ENCODE measurements around the gene TMIGD3.
A peak's percentile ranks its signal among the peaks of the same experiment; 100 is the strongest.

Gene TMIGD3

GRCh38 chr1:111507411-111508201 is 4.2 kb upstream of the TMIGD3 start:
- DNase-seq = peak; percentile 97

GRCh38 chr1:111506561-111506960 is 3.1 kb upstream of the TMIGD3 start:
- DNase-seq = no peak

DNA sequence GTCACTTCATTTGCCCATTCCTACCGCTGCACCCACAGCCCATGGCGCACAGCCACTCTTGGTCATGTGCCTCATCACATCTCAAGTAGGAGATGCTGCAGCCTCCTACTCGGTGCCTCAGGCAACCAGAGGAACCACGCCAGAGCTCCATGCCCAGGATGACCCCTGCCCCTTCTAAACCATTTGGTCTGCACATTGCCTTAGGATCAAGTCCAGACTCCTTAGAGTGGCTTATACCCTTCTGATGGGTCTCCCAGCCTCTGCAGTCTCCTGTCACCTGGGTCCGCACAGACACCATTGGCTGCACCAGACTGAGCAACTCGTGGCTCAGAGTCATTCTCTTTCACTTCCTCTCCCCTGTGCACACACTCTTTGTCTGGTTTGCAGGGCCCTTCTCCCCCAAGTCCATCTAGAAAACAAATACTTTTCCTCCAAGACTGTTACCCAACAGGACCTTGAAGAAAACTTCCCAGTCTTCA is 2.2 kb upstream of the TMIGD3 start:
- peak; percentile 84 to 91 for DNase-seq

GRCh38 chr1:111504097-111504496 is 664 bp upstream of the TMIGD3 start:
- DNase-seq = no peak

DNA sequence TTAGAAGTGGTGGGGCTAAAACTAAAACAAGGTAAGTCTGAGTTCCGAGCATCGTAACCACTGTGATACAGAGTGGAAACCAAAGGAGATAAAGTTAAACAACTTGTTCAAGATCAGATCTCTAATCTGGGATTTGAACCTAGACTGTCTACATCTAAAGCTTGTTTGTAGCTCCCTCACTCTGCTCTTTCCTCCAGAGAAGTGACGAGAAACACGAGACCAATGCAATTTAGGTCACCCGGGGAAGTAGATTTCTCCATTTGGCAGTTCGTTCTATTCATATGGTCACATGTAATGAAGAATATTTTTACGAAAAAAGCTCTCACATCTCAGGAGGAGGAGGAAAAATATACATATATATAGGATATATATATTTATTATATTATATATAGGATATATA is 1.8 kb downstream of the TMIGD3 start:
- no peak for DNase-seq

DNA sequence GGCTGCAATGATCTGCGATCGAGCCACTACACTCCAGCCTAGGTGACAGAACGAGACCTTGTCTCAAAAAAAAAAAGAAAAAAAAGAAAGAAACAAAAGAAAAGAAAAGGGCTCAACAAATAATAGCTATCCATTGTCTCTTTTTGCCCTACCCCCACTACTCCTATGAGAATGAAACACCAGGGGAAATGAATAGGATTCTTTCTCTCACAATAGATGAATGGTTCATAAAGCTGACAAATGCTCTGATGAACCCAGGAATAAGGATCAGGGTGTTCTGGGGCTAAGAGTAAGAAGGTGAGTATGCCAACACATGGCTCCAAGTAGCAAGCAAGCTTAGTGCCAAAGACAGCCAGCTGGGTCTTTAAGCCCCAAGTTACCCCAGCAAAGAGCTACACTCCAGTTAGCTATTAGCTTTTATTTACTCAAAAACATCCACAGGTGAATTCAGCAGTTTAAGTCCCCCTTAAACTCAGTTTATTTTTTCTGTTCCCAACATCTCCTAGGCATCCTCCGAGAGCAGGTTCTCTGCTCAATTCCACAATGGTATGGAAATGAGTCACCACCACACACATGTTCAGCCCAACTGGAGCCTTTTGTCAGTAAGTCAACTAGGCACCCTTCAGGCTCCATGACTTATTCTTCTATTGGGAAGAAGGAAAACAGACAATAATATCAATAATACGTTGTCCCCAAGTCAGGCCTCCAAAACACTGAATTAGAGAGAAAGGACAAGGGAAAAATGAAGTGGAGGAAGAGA is 4.2 kb downstream of the TMIGD3 start:
- no peak for DNase-seq

GRCh38 chr1:111497592-111497991 is 5.8 kb downstream of the TMIGD3 start:
- DNase-seq = no peak

DNA sequence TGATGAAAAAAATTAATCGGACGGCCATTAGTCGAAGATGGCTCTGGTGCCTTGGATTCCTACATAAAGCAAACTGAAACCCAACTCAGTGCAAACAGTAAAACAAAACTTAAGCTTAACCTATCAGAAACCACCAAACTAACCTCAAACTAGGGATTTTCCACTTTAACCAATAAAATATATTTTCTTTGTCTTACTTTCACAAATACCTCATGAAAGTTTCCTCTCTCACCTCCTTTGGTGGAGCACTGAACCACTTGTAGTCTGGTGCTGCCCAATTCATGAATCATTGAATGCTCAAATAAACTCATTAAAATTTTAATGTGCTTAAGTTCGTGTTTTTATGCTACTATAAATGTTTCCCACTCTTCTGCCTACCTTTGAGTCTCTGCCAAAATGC is 7.0 kb downstream of the TMIGD3 start:
- DNase-seq = no peak

DNA sequence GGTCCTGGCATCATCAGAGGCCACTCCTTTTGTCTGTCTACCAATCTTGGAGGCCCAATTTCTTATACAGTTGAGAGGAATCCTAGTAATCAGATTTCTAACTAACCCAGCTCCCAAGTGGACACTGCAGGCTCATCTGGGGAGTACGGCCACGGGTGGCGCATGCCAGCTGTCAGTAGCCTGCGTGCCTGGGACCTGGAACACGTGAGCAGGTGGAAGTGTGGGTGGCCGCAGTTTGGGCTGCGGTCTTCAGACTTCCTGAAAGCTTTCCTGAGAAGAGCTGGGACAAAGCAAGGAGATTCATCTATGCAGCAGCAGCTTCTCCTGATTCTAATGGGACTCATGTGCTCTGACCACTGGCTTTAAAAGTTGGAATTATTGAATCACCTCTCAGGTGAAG is 12.4 kb downstream of the TMIGD3 start:
- no peak for DNase-seq

- DNase-seq = no peak
Measured at GRCh38 chr1:111490220-111490619, 13.2 kb downstream of the TMIGD3 start.

GRCh38 chr1:111489604-111490003 is 13.8 kb downstream of the TMIGD3 start:
- DNase-seq = peak; percentile 66 to 73

GRCh38 chr1:111488669-111489068 is 14.8 kb downstream of the TMIGD3 start:
- no peak for DNase-seq

DNA sequence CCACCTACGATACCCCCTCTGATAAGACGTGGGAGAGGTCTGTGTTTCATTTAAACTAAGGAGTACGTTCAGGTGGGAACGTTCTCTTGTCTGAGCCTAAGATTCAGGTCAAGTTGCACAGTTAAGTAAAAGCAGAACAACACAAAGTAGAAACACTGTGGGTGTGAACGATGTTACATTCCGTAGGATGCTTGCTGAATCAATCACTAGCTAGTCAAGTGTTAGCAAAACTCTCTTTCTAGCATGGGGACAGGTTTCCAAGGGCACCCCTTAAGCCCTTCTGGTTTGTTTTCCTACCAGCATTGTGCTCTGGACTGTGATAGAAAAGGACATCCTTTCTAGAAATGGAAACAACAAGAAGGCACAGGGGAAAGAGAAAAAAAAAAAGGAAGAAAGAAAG is 16.3 kb downstream of the TMIGD3 start:
- peak; percentile 60 to 71 for DNase-seq

DNA sequence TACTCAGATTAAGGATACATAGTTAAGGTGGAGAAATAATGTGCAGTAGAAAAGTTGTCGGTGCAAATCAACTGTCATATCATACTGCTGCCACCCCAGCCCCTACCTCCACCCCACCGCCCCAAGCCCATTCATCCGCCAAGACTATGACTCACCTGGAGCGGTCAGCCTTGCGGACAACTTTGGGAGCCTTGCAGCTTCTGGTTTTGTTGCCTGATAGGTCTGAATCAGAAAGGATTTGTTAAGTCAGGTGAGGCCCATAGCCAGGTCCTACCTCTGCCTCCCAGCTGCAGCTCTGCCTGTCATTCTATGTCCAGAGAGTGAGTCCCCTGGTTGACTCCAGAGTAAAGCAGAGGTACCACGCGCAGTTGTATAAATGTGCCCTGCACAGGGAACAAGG is 17.0 kb downstream of the TMIGD3 start:
- DNase-seq = no peak

- no peak for DNase-seq
Measured at GRCh38 chr1:111484391-111485026, 18.9 kb downstream of the TMIGD3 start.

DNA sequence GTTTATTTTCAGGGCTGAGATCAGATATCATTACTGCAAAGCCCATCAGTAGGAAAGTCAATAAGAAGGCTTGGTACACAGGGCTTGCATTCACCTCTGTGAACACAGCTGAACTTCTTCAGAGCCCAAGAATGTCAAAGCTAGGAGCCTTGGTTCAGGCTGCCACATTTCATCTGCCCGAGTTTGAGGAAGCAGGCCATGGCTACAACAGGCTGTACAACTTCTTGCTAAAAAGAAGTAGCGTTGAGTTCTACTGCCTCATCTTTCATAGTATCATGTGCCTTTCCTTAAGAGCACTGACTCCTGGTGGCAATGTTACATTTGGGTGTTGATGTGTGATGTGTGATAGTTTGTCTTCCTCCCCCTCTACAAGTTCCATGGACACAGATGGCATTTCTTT is 19.6 kb downstream of the TMIGD3 start:
- peak; percentile 47 to 68 for DNase-seq

- no peak for DNase-seq
Measured at GRCh38 chr1:111483166-111483565, 20.3 kb downstream of the TMIGD3 start.

DNA sequence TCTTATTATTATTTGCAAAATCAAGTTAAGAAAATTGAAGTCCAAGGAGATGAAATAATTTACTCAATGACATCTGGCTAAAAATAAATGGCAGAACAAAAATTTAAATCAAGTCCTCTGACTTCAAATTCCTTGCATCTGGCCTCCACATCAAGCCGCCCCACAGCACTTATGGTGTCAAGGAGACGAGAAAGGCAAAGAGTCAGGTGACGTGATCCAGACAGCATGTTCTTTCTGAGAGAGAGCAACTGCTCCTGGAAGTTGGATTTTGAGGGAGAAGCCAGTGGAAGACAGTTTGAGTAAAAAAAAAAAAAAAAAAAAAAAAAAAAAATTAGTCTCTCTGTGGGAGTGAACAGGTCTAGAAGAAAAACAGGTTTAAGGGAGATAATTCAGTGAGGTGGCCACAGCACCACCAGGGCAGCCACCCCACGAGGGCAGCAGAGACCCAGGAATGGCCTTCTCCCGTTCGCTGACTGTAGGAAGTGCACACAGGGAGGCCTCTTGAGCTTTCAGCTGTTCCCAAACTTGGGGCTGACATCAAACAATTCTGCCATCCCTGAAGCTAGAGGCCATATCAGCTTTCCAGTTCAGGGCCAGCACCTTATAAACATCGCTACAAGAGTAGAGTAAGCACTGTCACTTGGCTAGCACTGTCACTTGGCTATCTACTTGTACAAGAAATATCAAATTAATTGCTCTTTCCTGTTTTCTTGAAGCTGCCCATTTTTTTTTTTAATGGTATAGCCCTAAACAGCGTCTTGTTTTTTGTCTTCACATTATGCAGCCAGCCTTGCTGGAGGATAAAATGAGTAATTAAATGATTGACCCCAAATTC is 21.8 kb downstream of the TMIGD3 start:
- DNase-seq = peak; percentile 86 to 87

DNA sequence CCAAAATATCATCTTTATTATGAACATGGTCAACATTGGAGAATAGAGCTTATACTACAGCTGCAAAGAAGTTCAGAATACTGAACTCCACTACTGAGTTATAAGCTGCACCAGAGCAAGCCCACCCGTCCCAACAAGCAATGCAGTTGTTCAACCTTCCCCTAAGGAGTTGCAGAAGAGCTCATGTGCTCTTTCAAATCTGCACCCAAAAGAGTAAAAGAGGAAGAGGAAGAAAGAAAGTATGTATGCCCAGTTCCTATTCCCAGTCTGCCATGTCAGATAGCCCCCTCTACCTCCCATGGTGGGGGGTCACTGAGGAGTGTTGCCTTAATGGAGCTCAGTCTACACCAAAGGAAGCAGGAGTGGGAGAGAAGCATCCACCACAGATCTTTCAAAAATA is 22.8 kb downstream of the TMIGD3 start:
- peak; percentile 61 to 67 for DNase-seq

GRCh38 chr1:111476761-111477309 is 26.6 kb downstream of the TMIGD3 start:
- peak; percentile 48 to 67 for DNase-seq

- DNase-seq = no peak
Measured at GRCh38 chr1:111476214-111476613, 27.2 kb downstream of the TMIGD3 start.

- DNase-seq = no peak
Measured at GRCh38 chr1:111475701-111476100, 27.7 kb downstream of the TMIGD3 start.

All from inflammatory macrophage (primary cell).